Caco-2 (cell line): Measurements from ENCODE around the gene SLC9A4. TPM values are rescaled to one million over a fixed set of nuclear protein-coding genes. Genes with fewer than 3 reads are reported as not detected.

Experiments used
- BruUV-seq: library from RNA; stranded (reverse); fragments of 400-500 nt; replicated peaks from 2 replicates; lab custom pipeline; 2021; lab: Mats Ljungman, UMichigan
- CTCF ChIA-PET: fragments of 300-600 bp; sonication (Branson Sonifier 250); formaldehyde crosslinking; loops from one replicate; lab custom pipeline; 2022; ENCODE audit warnings: antibody characterized with exemption; lab: Charles Lee
- POLR2A ChIA-PET: fragments of 300-600 bp; sonication (Branson Sonifier 250); formaldehyde crosslinking; loops from one replicate; lab custom pipeline; 2022; ENCODE audit warnings: antibody characterized with exemption; lab: Charles Lee
- DNase-seq, 2 experiments: peaks; one replicate each; pipeline versions ENCODE4 v3.0.0 to v3.0.0-alpha.2; 2020 to 2022
- H3K27me3 ChIP-seq: replicated peaks from 2 replicates; pipeline ENCODE4 v1.6.0; 2011; ENCODE audit warnings: low read length; ENCODE audit not compliant: control insufficient read depth, insufficient read depth
- H3K36me3 ChIP-seq: 2 replicates; pipeline ENCODE4 v1.5.1; 2011; ENCODE audit warnings: low read length; ENCODE audit not compliant: control insufficient read depth, insufficient read depth
- H3K4me1 ChIP-seq: fragments of 250-450 bp; sonication (Bioruptor Pico); 2 replicates; pipeline ENCODE4 v1.5.1; 2020; ENCODE audit warnings: mild to moderate bottlenecking
- H3K4me3 ChIP-seq: 2 replicates; pipeline ENCODE4 v1.5.1; 2011; ENCODE audit warnings: low read depth, mild to moderate bottlenecking, control low read depth, low read length
- H3K9me3 ChIP-seq: fragments of 250-450 bp; sonication (Bioruptor Pico); 2 replicates; pipeline ENCODE4 v1.5.1; 2020; ENCODE audit warnings: mild to moderate bottlenecking, moderate library complexity
- H3K27ac Mint-ChIP-seq: one replicate; pipeline ENCODE4 v1.8.0; 2022; ENCODE audit warnings: mixed read lengths; ENCODE audit not compliant: unreplicated experiment
- H3K27me3 Mint-ChIP-seq: one replicate; pipeline ENCODE4 v1.8.0; 2022; ENCODE audit warnings: mixed read lengths; ENCODE audit not compliant: insufficient read depth, unreplicated experiment
- H3K36me3 Mint-ChIP-seq: one replicate; pipeline ENCODE4 v1.8.0; 2022; ENCODE audit warnings: mild to moderate bottlenecking, mixed read lengths; ENCODE audit not compliant: insufficient read depth, unreplicated experiment
- H3K4me1 Mint-ChIP-seq: one replicate; pipeline ENCODE4 v1.8.0; 2022; ENCODE audit warnings: low read depth, mixed read lengths; ENCODE audit not compliant: unreplicated experiment
- H3K4me3 Mint-ChIP-seq: one replicate; pipeline ENCODE4 v1.8.0; 2022; ENCODE audit warnings: mild to moderate bottlenecking, moderate library complexity, mixed read lengths; ENCODE audit not compliant: unreplicated experiment
- H3K9me3 Mint-ChIP-seq: one replicate; pipeline ENCODE4 v1.8.0; 2022; ENCODE audit warnings: mixed read lengths; ENCODE audit not compliant: unreplicated experiment
- intact Hi-C: fragments of 100-400 bp; cut with micrococcal nuclease; formaldehyde crosslinking; loops from one replicate; pipeline ENCODE4 v1.10.0; 2022; ENCODE audit not compliant: unreplicated experiment
- total RNA-seq: library from RNA; stranded (reverse); gene quantifications from 2 replicates; pipeline ENCODE4 v1.2.3, GENCODE V29; 2022
- TF ChIP-seq, protein P1 (sequence below), 2 experiments: fragments of 200-600 bp in 1 of 2; IDR thresholded peaks; 1 replicate in 1 of 2; 2 replicates in 1 of 2; pipeline versions ENCODE4 v1.5.1 to v1.8.0; 2011 to 2022; ENCODE audit warnings: antibody characterized with exemption in 1 of 2, control low read depth in 1 of 2, inconsistent platforms in 1 of 2, low read depth in 1 of 2, low read length in 1 of 2, mild to moderate bottlenecking in 1 of 2, moderate library complexity in 1 of 2; ENCODE audit not compliant: insufficient read depth in 1 of 2, severe bottlenecking in 1 of 2, unreplicated experiment in 1 of 2

SLC9A4 gene
- total RNA-seq, 1 experiment from 2014 or later, result 1.4 TPM

DNA sequence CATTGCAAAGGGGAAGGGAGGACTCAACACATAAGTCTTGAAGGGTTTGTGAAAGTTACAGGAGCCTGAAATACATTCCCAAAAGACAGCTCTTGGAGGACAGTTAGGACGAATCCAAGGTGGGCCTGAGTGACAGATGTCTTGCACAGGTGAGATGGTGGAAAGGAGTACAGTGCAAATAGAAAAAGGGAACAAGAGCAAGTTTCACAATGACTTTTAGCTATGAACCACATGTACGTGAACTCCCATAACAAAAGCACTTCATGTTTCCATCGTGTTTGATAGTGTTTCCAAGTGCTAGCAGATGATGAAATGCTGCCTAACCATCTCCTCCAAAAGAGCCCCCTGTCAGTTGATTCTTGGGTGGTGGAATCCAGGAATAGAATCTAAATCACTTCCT is 48.3 kb upstream of the SLC9A4 start:
- no TSS peak for BruUV-seq
- Histone ChIP-seq H3K27me3 (peaks cover 2% of the 10 kb centered on the region; the same call in 1 of the 2 replicates), H3K4me3 (no peak overlapping the region), H3K4me1 (no peaks in the 10 kb centered on the region), H3K9me3 (no peaks in the 10 kb centered on the region; the same call in 1 of the 2 replicates), H3K36me3 (no peaks in the 10 kb centered on the region)
- Mint-ChIP-seq H3K9me3 (no peaks in the 10 kb centered on the region), H3K27me3 (peaks cover 23% of the 10 kb centered on the region), H3K4me1 (no peaks in the 10 kb centered on the region), H3K36me3 (no peaks in the 10 kb centered on the region), H3K27ac (no peak overlapping the region), H3K4me3 (no peak overlapping the region)
- intact Hi-C loops, result no loop called here
- CTCF ChIA-PET, result no interaction called here
- POLR2A ChIA-PET, result no interaction called here
- TF ChIP-seq, protein P1, sequence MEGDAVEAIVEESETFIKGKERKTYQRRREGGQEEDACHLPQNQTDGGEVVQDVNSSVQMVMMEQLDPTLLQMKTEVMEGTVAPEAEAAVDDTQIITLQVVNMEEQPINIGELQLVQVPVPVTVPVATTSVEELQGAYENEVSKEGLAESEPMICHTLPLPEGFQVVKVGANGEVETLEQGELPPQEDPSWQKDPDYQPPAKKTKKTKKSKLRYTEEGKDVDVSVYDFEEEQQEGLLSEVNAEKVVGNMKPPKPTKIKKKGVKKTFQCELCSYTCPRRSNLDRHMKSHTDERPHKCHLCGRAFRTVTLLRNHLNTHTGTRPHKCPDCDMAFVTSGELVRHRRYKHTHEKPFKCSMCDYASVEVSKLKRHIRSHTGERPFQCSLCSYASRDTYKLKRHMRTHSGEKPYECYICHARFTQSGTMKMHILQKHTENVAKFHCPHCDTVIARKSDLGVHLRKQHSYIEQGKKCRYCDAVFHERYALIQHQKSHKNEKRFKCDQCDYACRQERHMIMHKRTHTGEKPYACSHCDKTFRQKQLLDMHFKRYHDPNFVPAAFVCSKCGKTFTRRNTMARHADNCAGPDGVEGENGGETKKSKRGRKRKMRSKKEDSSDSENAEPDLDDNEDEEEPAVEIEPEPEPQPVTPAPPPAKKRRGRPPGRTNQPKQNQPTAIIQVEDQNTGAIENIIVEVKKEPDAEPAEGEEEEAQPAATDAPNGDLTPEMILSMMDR (IDR thresholded peaks at IDR 0.05; ENCODE audit: insufficient read depth in 1 of 2, low read depth in 1 of 2, low read length in 1 of 2, severe bottlenecking in 1 of 2, unreplicated experiment in 1 of 2), result no peak
- no peak for DNase-seq

GRCh38 chr2:102425441-102426132 is 47.4 kb upstream of the SLC9A4 start:
- H3K27ac Mint-ChIP-seq, result no peak overlapping the region
- POLR2A ChIA-PET, result no interaction called here
- peaks cover 2% of the 10 kb centered on the region; the same call in 1 of the 2 replicates for H3K27me3 ChIP-seq
- H3K9me3 ChIP-seq, result no peaks in the 10 kb centered on the region; the same call in 1 of the 2 replicates
- no peaks in the 10 kb centered on the region for H3K4me1 ChIP-seq
- no peak for DNase-seq
- no peaks in the 10 kb centered on the region for H3K9me3 Mint-ChIP-seq
- no TSS peak for BruUV-seq
- H3K4me1 Mint-ChIP-seq, result no peaks in the 10 kb centered on the region
- intact Hi-C loops, result no loop called here
- no peak overlapping the region for H3K4me3 Mint-ChIP-seq
- peaks cover 21% of the 10 kb centered on the region for H3K27me3 Mint-ChIP-seq
- no peak overlapping the region for H3K4me3 ChIP-seq
- no peaks in the 10 kb centered on the region for H3K36me3 Mint-ChIP-seq
- no peaks in the 10 kb centered on the region for H3K36me3 ChIP-seq
- CTCF ChIA-PET, result no interaction called here
- TF ChIP-seq, protein P1 (IDR thresholded peaks at IDR 0.05; ENCODE audit: insufficient read depth in 1 of 2, low read depth in 1 of 2, low read length in 1 of 2, severe bottlenecking in 1 of 2, unreplicated experiment in 1 of 2), result no peak

DNA sequence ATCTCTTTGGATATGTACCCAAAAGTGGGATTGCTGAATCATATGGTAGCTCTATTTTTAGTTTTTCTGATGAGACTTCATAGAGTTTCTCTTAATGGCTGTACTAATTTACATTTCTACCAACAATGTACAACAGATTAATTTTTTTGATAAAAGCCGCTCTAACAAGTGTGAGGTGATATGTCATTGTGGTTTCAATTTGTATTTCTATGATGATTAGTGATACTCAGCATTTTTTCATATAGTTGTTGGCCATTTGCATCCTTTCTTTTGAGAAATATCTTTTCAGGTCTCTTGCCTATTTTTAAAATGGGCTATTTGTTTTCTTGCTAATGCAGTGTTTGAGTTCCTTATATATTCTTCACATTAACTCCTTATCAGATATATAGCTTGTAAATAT is 45.8 kb upstream of the SLC9A4 start:
- BruUV-seq, result no TSS peak
- Histone ChIP-seq H3K4me1 (no peaks in the 10 kb centered on the region), H3K27me3 (no peaks in the 10 kb centered on the region; the same call in 1 of the 2 replicates), H3K9me3 (no peaks in the 10 kb centered on the region; the same call in 1 of the 2 replicates), H3K36me3 (no peaks in the 10 kb centered on the region), H3K4me3 (no peak overlapping the region)
- TF ChIP-seq, protein P1 (IDR thresholded peaks at IDR 0.05; ENCODE audit: insufficient read depth in 1 of 2, low read depth in 1 of 2, low read length in 1 of 2, severe bottlenecking in 1 of 2, unreplicated experiment in 1 of 2), result no peak
- ChIA-PET CTCF (no interaction called here), POLR2A (no interaction called here)
- DNase-seq, result no peak
- Mint-ChIP-seq H3K27ac (no peak overlapping the region), H3K27me3 (peaks cover 17% of the 10 kb centered on the region), H3K36me3 (no peaks in the 10 kb centered on the region), H3K4me3 (no peak overlapping the region), H3K9me3 (no peaks in the 10 kb centered on the region), H3K4me1 (no peaks in the 10 kb centered on the region)
- intact Hi-C loops, result no loop called here
